ENCODE measurements around the gene PRLR. TPM values are rescaled to one million over a fixed set of nuclear protein-coding genes. Genes with fewer than 3 reads are reported as not detected.

Gene PRLR
- total and polyA plus RNA-seq, 10 of the 15 experiments (the other 5 are each of a cell fraction or from before 2014, with no cell fraction given): 0.03 to 8.1 (median 0.20) TPM

GRCh38 chr5:35087991-35088390 is 142.3 kb downstream of the PRLR start (continued):
- TF ChIP-seq, protein P1, sequence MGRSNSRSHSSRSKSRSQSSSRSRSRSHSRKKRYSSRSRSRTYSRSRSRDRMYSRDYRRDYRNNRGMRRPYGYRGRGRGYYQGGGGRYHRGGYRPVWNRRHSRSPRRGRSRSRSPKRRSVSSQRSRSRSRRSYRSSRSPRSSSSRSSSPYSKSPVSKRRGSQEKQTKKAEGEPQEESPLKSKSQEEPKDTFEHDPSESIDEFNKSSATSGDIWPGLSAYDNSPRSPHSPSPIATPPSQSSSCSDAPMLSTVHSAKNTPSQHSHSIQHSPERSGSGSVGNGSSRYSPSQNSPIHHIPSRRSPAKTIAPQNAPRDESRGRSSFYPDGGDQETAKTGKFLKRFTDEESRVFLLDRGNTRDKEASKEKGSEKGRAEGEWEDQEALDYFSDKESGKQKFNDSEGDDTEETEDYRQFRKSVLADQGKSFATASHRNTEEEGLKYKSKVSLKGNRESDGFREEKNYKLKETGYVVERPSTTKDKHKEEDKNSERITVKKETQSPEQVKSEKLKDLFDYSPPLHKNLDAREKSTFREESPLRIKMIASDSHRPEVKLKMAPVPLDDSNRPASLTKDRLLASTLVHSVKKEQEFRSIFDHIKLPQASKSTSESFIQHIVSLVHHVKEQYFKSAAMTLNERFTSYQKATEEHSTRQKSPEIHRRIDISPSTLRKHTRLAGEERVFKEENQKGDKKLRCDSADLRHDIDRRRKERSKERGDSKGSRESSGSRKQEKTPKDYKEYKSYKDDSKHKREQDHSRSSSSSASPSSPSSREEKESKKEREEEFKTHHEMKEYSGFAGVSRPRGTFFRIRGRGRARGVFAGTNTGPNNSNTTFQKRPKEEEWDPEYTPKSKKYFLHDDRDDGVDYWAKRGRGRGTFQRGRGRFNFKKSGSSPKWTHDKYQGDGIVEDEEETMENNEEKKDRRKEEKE (IDR thresholded peaks at IDR 0.05): no peak
- TF ChIP-seq ZNF24 (IDR thresholded peaks at IDR 0.05) (no peak), JUNB (IDR thresholded peaks at IDR 0.05) (no peak), SMC3 (IDR thresholded peaks at IDR 0.05; ENCODE audit: borderline replicate concordance, low read length) (no peak), RAD21 (IDR thresholded peaks at IDR 0.05; ENCODE audit: insufficient read depth, low read depth, low read length) (no peak)

DNA sequence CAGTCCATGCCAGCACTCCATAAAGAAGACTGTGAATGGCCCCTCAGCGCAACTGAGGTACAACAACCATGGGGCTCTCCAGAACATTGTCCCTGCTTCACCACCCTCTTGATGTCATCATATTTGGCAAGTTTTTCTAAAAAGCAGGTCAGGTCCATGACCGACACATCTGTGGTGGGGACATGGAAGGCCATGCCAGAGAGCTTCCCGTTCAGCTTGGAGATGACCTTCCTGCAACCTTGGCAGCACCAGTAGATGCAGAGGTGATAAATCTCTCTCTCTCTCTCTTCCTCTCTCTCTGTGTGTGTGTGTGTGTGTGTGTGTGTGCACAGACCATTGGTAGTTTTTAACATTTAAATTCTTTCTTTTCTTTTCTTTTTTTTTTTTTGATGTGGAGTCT is 147.1 kb downstream of the PRLR start:
- H3K4me1 ChIP-seq (ENCODE audit: control insufficient read depth, insufficient read depth, low read length): no peaks in the 10 kb centered on the region
- no peak overlapping the region for H3K4me3 ChIP-seq
- TF ChIP-seq SMARCA5 (IDR thresholded peaks at IDR 0.05) (no peak), ZSCAN29 (IDR thresholded peaks at IDR 0.05) (no peak), NR2C2 (IDR thresholded peaks at IDR 0.05; ENCODE audit: borderline replicate concordance, control insufficient read depth, insufficient read length, low read depth) (no peak)
- TF ChIP-seq, protein P2, sequence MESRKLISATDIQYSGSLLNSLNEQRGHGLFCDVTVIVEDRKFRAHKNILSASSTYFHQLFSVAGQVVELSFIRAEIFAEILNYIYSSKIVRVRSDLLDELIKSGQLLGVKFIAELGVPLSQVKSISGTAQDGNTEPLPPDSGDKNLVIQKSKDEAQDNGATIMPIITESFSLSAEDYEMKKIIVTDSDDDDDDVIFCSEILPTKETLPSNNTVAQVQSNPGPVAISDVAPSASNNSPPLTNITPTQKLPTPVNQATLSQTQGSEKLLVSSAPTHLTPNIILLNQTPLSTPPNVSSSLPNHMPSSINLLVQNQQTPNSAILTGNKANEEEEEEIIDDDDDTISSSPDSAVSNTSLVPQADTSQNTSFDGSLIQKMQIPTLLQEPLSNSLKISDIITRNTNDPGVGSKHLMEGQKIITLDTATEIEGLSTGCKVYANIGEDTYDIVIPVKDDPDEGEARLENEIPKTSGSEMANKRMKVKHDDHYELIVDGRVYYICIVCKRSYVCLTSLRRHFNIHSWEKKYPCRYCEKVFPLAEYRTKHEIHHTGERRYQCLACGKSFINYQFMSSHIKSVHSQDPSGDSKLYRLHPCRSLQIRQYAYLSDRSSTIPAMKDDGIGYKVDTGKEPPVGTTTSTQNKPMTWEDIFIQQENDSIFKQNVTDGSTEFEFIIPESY (IDR thresholded peaks at IDR 0.05): no peak
- no peaks in the 10 kb centered on the region for H3K27me3 ChIP-seq (replicated peaks in 1 of 2; ENCODE audit: control insufficient read depth in 2 of 2, insufficient read depth in 2 of 2, low read length in 1 of 2)
- ChIA-PET POLR2A (no interaction called here), SMC1A (ENCODE audit: uncharacterized antibody, unreplicated experiment) (no interaction called here), CTCF (no interaction called here), RAD21 (ENCODE audit: unreplicated experiment) (no interaction called here)
- H3K79me2 ChIP-seq (ENCODE audit: control insufficient read depth, insufficient read depth, low read length): no peaks in the 10 kb centered on the region
- DNase-seq (ENCODE audit: low read depth, low spot score) (no peak), FAIRE-seq (no peak), ATAC-seq (no peak)
- no peaks in the 10 kb centered on the region for H4K20me1 ChIP-seq (ENCODE audit: control insufficient read depth, insufficient read depth)
- in situ Hi-C loops (cut with MboI) (no loop called here), intact Hi-C loops (cut with micrococcal nuclease; ENCODE audit: unreplicated experiment) (no loop called here)
- no peak overlapping the region for H2AFZ ChIP-seq (ENCODE audit: control insufficient read depth, low read depth, low read length)
- H3K9ac ChIP-seq (ENCODE audit: control insufficient read depth, insufficient read depth, low read length): no peak overlapping the region
- BruUV-seq (replicated peaks): no TSS peak
- 47% methylated on average over 3 of the region's 3 CpGs for WGBS (ENCODE audit: insufficient coverage, insufficient replicate concordance, low lambda C conversion rate, missing lambda C conversion rate)
- no peak overlapping the region for H3K4me2 ChIP-seq (ENCODE audit: control insufficient read depth, insufficient read depth)
- H3K9me3 ChIP-seq (replicated peaks; ENCODE audit: control insufficient read depth, insufficient read depth, low read length): no peaks in the 10 kb centered on the region
- H3K27ac ChIP-seq (ENCODE audit: control insufficient read depth, insufficient read depth): no peak overlapping the region
- H3K36me3 ChIP-seq (ENCODE audit: control insufficient read depth in 2 of 2, insufficient read depth in 2 of 2, low read length in 1 of 2): no peaks in the 10 kb centered on the region
